HL-60/S4 treated with retinoic acid at 250 ng/mL for 4 days and 3 days (cell line): ENCODE data around the gene CKS1B.
"Not testable (repeated sequence)": the region's sequence is repeated elsewhere in the genome, so short reads cannot be mapped to it uniquely, and the experiment has no call there.

Experiments
- in situ Hi-C: fragments of 300-500 bp; cut with MboI; formaldehyde crosslinking; loops from 2 replicates; pipeline ENCODE4 v1.7.0; 2022; ENCODE audit warnings: low sequenced_read_pairs

Gene CKS1B

DNA sequence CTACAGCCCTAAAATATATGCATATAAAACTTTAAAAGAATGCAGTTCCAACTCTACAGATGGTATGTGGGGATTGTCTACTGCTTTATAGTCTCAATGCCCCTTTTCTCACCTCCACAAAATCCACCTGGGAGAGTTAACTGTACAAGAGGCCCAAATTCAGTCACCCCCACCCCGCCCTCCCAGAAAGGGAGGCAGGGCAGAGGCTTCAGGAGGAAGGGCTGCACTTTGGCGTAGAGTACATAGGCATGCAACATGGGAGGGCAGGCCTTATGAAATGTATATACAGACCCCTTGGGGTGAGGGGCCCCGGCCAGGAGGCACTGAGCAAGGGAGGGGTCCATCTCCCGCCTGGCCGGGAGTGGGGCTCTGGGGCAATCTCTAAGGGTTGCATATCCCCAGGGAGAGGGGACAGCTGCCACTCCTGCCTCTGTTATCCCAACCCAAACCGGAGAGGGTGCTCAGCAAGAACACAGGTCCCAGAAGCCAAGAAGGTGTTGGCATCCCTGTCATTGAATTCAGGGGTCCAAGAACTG, 11.6 kb upstream of the CKS1B start:
- in situ Hi-C loops: no loop called here

DNA sequence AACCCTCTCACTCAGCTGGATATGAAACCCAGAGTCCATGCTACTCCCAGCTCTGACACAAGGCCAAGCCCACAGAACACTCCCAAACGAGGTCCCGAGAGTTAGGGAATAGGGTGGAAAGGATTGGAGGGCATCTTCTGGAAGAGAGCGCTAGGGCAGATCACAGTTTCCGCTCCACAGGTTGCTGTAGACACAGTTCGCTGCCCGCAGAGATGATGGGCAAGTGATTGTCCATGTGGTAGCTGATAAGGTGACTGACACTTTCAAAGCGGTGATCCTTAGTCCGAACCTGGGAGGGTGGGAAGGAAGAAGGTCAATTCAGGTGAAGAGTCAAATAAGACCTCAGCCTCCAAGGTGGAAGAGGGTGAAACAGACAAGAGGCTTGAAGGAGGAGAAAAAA, 10.8 kb upstream of the CKS1B start:
- in situ Hi-C loops: no loop called here

DNA sequence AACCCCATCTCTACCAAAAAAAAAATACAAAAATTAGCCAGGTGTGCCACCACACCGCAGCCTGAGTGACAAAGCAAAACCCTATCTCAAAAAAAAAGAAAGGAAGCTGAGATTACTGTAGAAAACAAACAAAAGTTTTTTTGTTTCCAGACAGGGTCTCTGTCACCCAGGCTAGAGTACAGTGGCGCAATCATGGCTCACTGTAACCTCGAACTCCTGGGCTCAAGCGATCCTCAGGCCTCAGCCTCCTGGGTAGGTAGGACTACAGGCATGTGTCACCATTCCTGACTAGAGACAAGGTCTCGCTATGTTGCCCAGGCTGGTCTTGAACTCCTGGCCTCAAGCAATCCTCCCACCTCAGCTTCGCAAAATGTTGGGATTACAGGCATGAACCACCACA, 10.1 kb upstream of the CKS1B start:
- in situ Hi-C loops: no loop called here

DNA sequence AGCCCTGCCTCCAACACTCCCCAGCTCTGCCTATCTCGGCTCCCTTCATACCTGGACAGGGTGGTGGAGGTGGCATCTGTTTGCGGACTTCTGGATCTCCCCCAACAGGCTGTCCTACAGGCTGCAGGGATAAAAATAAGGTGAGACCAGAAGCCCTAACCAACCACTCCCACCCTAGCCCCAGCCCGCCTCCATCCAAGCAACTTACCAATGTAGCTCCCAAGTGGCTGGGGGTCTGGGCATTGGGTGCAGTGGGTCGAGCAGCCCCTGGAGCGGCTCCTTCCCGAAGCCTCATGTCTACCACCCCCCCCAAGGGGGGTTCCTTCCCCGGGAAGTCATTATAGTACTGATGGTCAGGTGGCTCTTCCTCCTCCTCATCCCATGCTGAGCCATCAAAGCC, 8.4 kb upstream of the CKS1B start:
- in situ Hi-C loops: no loop called here

DNA sequence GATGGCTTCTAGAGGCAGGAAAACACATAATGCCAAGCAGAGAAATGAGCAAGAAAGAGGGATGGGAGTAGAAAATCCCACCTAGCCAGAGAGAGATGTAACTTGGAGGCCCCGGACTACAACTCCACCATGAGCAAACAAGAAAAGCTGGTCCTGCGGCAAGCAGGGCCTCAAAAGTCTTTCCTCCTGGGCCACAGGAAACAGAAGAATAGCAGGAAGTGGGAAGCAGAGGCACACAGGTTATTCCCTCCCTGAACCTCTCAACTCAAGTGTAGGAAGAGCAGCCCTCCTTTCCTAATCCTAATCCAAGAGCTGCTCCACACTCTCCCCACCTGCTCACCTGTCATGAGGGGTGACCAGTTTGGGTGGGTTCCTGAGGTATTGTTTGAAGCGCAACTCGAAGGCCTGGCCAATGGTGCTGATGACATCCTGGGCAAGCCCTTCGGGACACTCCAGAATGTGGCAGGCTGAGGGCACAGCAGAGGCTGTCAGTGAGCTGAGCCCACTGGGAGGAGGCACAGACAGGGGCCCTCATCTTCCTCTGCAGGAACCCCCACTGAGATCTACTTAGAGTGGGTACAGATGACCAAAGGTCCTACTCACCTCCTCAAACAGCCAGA, 7.0 kb upstream of the CKS1B start:
- in situ Hi-C loops: no loop called here

DNA sequence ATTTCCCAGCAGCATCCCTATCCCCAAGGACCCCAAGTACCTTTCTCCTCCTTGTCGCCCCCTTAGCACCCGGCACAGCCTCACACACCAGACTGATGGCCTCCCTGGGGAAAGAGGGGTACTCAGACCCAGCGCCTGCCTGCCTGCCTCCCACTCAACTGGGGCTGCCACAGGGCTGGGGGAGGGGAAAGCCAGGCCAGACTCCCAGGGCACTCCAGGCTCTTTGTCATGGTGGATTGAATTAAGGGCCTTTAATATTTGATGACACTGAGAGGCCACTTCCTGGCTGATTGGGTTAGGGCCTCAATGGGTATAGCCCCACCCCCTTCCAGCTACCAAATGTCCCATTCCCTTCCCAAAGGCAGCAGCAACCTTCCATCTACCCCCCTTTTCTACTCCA, 5.8 kb upstream of the CKS1B start:
- in situ Hi-C loops: no loop called here

DNA sequence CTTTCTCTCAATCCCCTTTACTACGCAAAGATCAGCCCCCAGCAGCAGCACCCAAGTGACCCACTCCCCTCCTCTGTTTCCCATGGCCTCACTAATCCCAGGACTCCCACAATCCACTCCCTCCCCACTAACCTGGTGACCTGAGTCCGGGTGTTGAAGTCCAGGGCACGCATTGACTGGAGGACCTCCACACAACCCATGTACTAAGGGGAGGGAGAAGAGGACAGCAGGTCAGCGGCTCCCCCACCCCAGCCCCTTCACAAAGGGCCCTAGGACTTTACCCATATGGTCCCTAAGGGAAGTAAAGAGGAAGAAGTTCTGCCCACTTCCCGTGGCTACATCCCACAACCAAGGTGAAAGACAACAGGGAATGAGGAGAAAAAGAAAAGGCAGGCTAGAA, 5.2 kb upstream of the CKS1B start:
- in situ Hi-C loops: no loop called here

DNA sequence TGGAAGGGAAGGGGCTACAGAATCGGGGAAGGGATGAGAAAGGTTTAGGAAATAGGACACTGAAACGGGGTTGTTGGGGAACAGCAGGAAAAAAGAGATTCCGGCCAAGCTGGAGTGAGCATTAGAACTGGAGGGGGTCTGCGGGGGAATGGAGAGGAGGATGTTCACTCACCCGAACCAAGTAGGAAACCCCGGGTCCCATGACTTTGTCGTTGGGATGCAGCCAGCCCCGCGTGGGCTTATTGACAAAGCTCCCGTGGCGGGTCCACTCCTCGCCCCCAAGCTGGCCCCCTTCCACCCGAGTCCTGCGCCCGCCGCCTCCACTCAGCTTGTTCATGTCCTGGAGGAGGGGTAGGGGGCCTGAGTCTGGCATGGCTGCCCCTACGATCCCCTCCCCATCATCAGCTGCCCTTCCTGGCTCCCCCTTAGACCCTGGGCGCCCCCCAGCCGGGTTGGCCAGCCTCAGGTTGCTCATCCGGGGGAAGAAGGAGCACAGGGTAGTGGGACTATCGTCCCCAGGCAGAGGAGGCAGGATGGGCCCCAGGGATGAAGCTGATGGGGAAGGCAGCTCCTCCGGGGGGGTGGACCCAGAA, 4.5 kb upstream of the CKS1B start:
- in situ Hi-C loops: no loop called here

DNA sequence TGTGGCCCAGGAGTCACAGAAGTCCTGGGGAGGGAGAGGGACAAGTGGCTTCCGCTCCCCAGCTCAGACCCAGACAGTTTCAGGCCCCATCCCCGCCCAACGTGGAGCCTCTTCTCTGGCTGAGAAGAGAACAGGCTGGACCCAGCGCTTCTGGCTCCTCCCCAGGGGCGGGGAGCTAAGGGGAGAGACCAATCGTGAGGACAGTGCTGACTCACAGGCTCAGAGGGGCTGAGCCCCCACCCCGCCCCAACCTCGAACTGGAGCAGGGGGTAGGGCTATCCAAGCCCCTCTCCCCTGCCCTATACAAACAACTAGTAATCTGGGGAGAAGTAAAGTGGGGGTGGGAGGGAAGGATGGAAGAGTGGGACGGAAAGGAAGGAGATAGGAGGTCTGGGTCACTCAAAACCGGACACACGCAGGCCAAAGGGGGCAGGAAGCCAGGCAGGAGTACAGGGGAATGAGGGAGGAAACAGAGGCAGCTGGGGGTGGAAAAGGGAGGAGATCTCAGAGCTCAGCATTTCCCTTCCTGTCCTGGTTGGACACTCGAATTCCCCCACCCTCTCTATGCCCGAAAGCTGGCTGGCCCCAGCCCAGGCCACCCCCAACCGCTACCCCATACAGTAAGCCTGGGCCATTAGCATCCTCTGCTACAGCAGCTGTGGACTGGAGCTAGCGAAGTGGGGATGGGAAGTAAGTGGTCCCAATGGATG, 3.7 kb upstream of the CKS1B start, which contains the start of gene SHC1:
Gene SHC1, minus strand, starts transcription at position 117 of the 710 bp plus-strand sequence. CDS start 221 bp downstream, outside the sequence.
- in situ Hi-C loops: no loop called here

DNA sequence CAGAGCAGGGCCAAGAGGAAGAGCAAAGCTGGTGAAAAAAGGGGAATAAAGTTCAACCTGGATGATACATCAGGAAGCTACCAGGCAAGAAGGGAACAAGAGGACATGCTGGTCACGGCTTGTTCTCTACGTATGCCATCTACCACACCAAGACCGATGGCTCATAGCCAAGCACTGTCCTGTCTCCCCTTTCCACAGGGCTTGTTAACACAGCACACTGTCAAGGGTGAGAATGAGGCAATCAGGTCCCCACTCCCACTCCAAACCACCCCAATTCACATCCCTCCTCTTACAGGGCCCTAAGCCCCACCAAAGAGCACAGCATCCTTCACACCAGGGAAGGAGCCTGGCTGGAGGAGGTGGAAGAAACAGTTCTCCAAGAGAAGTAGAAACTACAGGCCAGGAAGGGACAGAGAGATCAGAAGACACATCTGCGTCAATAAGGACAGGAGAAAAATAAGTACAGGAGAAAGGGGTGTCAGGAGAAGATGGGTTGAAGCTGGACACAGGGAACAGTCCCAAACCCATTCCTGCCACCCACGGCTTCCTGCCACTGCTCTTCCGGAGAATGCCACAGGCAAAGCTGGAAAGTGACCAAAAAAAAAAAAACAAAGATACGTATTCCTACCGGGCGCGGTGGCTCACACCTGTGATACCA, 3.0 kb upstream of the CKS1B start:
- in situ Hi-C loops: no loop called here

DNA sequence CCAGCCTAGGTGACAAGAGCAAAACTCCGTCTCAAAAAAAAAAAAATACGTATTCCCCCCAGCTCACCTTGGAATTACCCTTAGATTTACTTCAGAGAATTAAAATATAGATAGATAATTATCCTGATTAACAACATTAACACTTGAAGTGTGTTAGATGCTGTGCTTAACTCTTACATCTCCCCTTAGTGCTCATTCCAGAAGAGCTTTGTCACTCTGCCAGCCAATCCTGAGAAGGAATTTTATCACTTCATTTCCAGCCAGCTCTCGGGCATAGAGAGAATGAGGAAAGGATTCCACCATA, 2.3 kb upstream of the CKS1B start:
- in situ Hi-C loops: no loop called here

DNA sequence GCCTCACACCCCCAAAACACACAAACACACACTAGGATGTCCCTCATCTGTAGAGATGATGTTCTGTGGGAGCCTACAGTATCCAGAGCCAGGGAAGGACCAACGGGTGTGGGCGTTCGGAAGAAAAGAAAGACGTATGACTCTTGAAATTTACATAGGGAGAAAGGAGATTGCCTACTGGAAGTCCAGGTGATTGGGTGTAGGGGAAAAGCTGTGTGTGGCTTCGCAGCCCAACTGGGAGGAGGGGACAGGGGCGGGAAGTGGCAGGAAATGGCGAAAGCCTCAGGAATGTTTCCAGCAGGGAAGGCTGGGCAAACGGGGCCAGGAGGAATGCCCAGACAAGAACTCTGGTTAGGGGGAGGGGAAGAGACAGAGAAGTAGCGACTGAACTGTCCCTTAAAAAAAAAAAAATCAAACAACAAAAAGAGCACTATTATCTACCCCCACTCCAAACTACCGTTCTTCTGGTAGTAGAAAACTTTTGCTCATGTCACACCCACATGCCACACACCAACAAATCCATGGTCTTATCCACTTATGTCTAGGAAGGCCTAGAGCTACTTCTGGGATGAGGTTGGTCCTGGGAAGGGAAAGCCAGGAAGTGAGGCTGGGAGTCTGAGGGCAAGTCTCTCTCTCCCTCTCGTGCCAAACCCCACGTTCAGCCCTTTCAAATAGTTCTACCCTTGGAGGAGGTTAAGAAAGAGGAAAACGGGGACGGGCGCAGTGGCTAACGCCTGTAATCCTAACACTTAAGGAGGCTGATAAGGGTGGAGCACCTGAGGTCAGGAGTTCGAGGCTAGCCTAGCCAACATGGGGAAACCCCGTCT, 1.8 kb upstream of the CKS1B start:
- in situ Hi-C loops: no loop called here

DNA sequence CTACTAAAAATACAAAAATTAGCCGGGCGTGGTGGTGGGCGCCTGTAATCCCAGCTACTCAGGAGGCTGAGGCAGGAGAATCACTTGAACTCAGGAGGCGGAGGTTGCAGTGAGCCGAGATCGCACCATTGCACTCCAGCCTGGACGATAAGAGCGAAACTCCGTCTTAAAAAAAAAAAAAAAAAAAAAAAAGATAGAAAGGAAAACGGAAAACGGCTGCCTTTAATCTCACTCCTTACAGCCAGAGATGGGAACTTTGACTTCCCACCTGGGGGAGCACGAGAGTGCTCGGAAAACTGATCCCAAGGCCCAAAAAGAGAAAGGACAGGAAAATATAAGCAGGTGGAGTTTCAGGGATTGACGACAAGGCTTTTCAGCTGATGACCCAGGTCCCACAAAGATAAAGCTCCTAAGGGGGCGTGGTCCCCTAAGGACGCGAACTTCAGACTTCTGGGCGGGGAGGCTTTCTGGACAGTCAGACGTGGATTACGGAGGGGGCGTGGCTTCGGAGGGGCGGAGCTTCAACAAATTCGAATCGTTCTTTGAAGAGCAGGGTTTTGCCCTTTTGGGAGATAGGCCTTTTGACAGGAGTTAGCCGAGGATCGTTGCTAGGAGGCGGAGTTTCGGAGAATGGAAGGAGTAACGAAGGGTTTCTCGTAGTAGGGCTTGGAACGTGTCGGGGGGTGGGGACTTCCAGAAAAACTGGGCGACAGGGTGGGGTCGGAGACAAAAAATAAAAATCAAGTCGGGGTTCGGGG, 958 bp upstream of the CKS1B start:
- in situ Hi-C loops: no loop called here

DNA sequence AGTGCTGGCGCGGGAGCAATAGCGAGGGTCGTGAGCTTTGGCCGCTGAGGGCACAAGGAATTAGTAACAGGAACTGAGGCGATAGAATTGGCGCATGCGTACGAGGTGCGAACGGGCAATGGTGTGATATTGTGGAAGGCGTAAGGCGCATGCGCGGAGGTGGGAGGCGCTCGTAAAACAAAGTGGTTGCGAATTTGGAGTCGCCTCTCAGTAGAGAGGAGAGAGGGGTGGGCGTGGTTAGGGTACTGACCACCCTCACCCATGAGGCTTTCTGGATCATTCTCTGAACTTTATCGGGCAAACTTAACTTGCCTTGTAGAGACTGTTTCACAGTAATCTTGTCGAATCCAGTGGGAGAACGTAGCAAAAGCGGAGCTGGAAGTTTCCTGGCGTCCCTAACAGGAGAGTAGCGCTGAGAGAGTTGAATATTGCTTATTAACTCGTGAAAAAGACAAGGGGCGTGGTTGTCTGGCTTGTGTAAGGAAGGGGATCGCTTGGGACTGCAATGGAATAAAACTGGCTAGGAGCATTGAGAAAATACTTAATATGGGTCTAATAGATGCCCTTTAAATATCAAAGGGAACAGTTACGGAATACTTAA, 427 bp downstream of the CKS1B start:
- in situ Hi-C loops: no loop called here

DNA sequence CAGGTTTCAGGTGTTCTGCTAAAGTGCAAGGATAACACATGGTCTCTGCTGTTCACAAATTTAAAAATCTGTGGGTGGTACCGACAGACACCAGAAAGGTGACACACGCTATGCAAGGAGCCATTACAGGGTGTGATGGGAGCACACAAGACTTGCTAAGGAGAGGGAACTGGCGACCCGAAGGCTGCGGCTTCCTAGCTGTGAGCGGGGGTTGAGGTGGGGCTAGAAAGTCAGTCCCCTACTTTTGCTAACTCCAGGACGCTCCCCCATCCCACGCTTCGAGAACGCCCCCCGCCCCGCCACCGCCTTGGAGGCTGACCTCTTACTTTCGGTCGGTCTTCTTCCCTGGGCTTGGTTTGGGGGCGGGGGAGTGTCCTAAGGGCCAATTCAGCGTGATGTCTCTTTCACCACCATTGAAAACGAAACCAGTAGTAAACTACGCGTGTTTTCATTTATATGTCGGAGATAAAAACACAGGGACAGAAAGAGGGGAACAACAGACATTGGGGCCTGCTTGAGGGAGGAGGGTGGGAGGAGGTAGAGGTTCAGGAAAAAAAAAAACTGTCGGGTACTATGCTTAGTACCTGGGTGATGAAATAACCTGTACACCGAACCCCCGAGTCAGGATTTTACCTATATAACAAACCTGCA, 1.1 kb downstream of the CKS1B start:
- in situ Hi-C loops: no loop called here

DNA sequence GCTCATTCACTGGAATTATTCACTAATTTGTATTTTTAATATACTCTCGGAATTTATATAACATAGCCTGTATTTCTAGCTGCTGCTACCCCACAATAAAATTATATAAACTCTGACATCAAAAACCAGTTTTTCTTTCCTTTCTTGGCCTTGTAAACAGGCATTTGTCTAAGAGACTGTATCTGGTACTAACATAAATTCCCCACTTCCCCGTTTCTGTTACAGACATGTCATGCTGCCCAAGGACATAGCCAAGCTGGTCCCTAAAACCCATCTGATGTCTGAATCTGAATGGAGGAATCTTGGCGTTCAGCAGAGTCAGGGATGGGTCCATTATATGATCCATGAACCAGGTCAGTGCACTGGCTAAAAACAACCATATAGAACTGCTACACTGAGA, 3.3 kb downstream of the CKS1B start:
- in situ Hi-C loops: not testable (repeated sequence)

DNA sequence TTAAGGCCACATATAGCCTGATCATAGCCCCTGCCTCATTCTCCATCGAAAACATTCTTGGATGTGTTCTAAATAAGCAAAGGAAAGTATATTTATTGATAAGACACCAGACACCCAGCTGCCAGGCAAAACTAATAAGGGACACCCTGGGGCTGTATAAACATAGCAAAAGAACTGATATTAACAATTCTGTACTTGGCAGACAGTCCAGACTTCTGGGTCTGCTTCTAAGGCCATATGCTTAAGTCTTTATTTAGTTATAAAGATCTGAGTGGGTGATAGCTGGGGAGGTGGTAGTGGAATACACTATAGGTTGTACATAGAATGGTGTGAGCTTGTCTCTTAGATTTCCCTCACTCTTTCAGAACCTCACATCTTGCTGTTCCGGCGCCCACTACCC, 3.9 kb downstream of the CKS1B start:
- in situ Hi-C loops: no loop called here

DNA sequence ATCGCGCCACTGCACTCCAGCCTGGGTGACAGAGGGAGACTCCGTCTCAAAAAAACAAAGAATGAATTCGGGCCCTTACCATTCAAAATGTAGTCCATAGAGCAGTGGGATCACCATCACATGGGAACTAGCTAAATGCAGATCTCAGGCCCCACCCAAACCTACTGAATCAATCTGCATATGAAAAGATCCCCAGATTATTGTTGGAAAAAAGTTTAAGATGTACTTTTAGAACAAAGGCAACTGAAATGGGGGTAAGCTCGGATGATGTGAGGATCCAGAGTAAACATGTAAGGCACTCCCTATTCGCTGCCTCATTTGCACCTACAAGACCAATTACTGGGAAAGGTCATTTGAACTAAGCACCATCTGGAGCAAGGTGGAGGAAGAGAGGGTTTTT, 7.9 kb downstream of the CKS1B start:
- in situ Hi-C loops: no loop called here

DNA sequence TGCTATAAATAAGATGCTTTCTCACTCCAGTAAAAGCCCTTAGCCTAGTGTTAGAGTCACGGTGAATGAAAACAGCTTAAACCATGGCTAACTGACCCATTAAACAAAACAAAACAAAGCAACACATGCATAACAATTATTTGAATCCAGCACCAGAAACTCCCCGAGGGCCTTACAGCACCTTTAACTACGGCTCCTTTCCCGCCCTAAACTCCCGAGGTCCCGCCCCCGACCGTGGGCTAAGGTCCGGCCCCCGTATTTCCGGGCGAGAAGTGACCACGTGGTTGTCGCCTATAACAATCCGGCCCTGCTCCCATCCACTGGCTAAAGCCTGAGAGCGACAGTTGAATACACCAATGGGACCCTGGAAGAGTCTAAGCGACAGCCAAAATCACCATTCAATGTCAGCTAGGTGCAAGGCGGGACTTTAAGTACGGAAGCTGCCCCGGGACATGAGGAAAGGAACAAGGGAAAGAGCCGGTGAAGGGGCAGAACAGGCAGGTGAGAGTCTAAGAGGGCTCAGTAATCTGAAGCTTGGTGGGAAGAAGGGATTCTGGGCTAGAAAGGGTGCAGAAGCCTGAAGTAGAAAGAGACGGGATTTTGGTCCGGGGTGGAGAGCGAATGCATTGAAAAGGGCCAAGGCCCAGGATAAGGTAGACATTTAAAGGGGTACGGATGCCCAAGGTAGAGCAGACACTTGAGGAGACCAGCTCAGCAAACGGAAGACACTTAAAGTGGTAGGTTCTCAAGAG, 8.6 kb downstream of the CKS1B start, which contains the start of gene FLAD1:
Gene FLAD1, plus strand, starts transcription at position 448 of the 752 bp plus-strand sequence. CDS start 351 bp downstream, outside the sequence.
- in situ Hi-C loops: no loop called here
